HepG2 (cell line): ENCODE results near the gene ZBTB20. TPM values are rescaled to one million over a fixed set of nuclear protein-coding genes. Genes with fewer than 3 reads are reported as not detected.

ENCODE experiments used
- FOXJ3 ChIP-seq: sonication (generic); formaldehyde crosslinking; IDR thresholded peaks from 2 replicates; pipeline ENCODE4 v1.4.0; 2020; ENCODE audit warnings: missing genetic modification reagents, mild to moderate bottlenecking, borderline replicate concordance
- MEIS1 ChIP-seq: sonication (generic); formaldehyde crosslinking; IDR thresholded peaks from 2 replicates; pipeline ENCODE4 v1.9.0; 2021; ENCODE audit warnings: mild to moderate bottlenecking, missing genetic modification reagents, moderate library complexity, borderline replicate concordance
- MIXL1 ChIP-seq: IDR thresholded peaks from 2 replicates; pipeline ENCODE4 v1.6.1; 2016
- SIN3B ChIP-seq: fragments of 150-350 bp; IDR thresholded peaks from 2 replicates; pipeline ENCODE4 v1.6.1; 2014; ENCODE audit warnings: low read length
- SMARCE1 ChIP-seq: fragments of 450-650 bp; IDR thresholded peaks from 2 replicates; pipeline ENCODE4 v1.6.1; 2017; ENCODE audit warnings: borderline replicate concordance
- WIZ ChIP-seq: sonication (generic); formaldehyde crosslinking; IDR thresholded peaks from 2 replicates; pipeline ENCODE4 v1.5.1; 2020; ENCODE audit warnings: mild to moderate bottlenecking, missing genetic modification reagents
- polyA plus RNA-seq, 8 experiments: library from polyadenylated mRNA; depleted of rRNA in 3 of 8; stranded (reverse) in 7 of 8; unstranded in 1 of 8; fragments of >200 nt; fragmentation: Illumina TruSeq in 4 of 8; extraction: Trizol in 4 of 8; gene quantifications; 2 replicates each; pipeline versions ENCODE4 v1.2.1 to v1.2.3, GENCODE V29; 2011 to 2016; ENCODE audit warnings: low read depth in 4 of 8, missing spikeins in 1 of 8, mixed read lengths in 1 of 8; ENCODE audit not compliant: insufficient read depth in 1 of 8
- total RNA-seq, 5 experiments: library from RNA; depleted of rRNA; stranded (reverse); fragments of >200 nt; fragmentation: Illumina TruSeq; extraction: Trizol; gene quantifications; 2 replicates each; pipeline ENCODE4 v1.2.3, GENCODE V29; 2016; ENCODE audit warnings: low read depth in 1 of 5
- TF ChIP-seq, protein P1 (sequence below): sonication (generic); formaldehyde crosslinking; IDR thresholded peaks from 2 replicates; pipeline ENCODE4; 2020; ENCODE audit warnings: missing genetic modification reagents, mild to moderate bottlenecking, borderline replicate concordance
- TF ChIP-seq, protein P2 (sequence below), 2 experiments: IDR thresholded peaks; 2 replicates each; pipeline ENCODE4 v1.6.1; 2011 to 2012; ENCODE audit warnings: low read length in 2 of 2, borderline replicate concordance in 1 of 2, low read depth in 1 of 2, mild to moderate bottlenecking in 1 of 2, moderate library complexity in 1 of 2
- TF ChIP-seq, protein P3 (sequence below): sonication (generic); formaldehyde crosslinking; IDR thresholded peaks from 2 replicates; pipeline ENCODE4 v1.5.1; 2020; ENCODE audit warnings: missing genetic modification reagents, mild to moderate bottlenecking, borderline replicate concordance
- TF ChIP-seq, protein P4 (sequence below): sonication (generic); formaldehyde crosslinking; IDR thresholded peaks from 2 replicates; pipeline ENCODE4 v1.9.0; 2022; ENCODE audit warnings: low read depth, missing genetic modification reagents
- TF ChIP-seq, protein P5 (sequence below): sonication (generic); formaldehyde crosslinking; IDR thresholded peaks from 2 replicates; pipeline ENCODE4 v1.4.0; 2020; ENCODE audit warnings: missing genetic modification reagents, borderline replicate concordance
- TF ChIP-seq, protein P6 (sequence below): sonication (generic); formaldehyde crosslinking; IDR thresholded peaks from 2 replicates; pipeline ENCODE4 v1.5.1; 2020; ENCODE audit warnings: missing genetic modification reagents, mild to moderate bottlenecking, borderline replicate concordance

Gene ZBTB20
- total and polyA plus RNA-seq, 2 of the 13 experiments (the other 11 are each of a cell fraction or from before 2014, with no cell fraction given): 1.9 to 8.8 TPM

DNA sequence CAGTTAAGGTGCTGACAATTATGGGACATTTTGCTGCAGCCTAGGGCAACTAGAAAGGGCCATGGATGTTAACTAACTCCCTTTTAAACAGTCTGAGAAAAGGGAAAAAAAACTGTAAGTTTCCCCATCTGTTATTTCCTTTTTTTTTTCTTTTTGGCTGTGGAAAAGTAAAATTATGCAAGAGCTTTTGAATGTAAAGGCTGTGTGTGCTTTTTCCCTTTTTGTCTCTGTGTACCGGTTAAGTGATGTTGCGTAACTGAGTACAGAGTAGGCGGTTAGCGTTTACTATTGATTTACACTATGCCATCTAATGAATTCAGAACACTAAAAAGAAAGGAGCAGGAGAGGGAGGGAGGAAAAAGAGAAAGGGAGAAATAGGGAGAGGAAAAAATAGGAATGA is 449.7 kb downstream of the ZBTB20 start (continued):
- TF ChIP-seq, protein P1, sequence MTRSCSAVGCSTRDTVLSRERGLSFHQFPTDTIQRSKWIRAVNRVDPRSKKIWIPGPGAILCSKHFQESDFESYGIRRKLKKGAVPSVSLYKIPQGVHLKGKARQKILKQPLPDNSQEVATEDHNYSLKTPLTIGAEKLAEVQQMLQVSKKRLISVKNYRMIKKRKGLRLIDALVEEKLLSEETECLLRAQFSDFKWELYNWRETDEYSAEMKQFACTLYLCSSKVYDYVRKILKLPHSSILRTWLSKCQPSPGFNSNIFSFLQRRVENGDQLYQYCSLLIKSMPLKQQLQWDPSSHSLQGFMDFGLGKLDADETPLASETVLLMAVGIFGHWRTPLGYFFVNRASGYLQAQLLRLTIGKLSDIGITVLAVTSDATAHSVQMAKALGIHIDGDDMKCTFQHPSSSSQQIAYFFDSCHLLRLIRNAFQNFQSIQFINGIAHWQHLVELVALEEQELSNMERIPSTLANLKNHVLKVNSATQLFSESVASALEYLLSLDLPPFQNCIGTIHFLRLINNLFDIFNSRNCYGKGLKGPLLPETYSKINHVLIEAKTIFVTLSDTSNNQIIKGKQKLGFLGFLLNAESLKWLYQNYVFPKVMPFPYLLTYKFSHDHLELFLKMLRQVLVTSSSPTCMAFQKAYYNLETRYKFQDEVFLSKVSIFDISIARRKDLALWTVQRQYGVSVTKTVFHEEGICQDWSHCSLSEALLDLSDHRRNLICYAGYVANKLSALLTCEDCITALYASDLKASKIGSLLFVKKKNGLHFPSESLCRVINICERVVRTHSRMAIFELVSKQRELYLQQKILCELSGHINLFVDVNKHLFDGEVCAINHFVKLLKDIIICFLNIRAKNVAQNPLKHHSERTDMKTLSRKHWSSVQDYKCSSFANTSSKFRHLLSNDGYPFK (CRISPR knock-in tag): no peak
- TF ChIP-seq, protein P2, sequence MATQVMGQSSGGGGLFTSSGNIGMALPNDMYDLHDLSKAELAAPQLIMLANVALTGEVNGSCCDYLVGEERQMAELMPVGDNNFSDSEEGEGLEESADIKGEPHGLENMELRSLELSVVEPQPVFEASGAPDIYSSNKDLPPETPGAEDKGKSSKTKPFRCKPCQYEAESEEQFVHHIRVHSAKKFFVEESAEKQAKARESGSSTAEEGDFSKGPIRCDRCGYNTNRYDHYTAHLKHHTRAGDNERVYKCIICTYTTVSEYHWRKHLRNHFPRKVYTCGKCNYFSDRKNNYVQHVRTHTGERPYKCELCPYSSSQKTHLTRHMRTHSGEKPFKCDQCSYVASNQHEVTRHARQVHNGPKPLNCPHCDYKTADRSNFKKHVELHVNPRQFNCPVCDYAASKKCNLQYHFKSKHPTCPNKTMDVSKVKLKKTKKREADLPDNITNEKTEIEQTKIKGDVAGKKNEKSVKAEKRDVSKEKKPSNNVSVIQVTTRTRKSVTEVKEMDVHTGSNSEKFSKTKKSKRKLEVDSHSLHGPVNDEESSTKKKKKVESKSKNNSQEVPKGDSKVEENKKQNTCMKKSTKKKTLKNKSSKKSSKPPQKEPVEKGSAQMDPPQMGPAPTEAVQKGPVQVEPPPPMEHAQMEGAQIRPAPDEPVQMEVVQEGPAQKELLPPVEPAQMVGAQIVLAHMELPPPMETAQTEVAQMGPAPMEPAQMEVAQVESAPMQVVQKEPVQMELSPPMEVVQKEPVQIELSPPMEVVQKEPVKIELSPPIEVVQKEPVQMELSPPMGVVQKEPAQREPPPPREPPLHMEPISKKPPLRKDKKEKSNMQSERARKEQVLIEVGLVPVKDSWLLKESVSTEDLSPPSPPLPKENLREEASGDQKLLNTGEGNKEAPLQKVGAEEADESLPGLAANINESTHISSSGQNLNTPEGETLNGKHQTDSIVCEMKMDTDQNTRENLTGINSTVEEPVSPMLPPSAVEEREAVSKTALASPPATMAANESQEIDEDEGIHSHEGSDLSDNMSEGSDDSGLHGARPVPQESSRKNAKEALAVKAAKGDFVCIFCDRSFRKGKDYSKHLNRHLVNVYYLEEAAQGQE (IDR thresholded peaks at IDR 0.05; ENCODE audit: borderline replicate concordance in 1 of 2, low read depth in 1 of 2, low read length in 2 of 2): no peak
- TF ChIP-seq MEIS1 (CRISPR knock-in tag) (no peak), MIXL1 (CRISPR knock-in tag) (0 out of 2 replicates have a peak, but pooled peaks have one; percentile 14), SMARCE1 (no peak), SIN3B (no peak), WIZ (CRISPR knock-in tag) (no peak), FOXJ3 (CRISPR knock-in tag) (peak; percentile 40; the same call in 1 of the 2 replicates)
- TF ChIP-seq, protein P3, sequence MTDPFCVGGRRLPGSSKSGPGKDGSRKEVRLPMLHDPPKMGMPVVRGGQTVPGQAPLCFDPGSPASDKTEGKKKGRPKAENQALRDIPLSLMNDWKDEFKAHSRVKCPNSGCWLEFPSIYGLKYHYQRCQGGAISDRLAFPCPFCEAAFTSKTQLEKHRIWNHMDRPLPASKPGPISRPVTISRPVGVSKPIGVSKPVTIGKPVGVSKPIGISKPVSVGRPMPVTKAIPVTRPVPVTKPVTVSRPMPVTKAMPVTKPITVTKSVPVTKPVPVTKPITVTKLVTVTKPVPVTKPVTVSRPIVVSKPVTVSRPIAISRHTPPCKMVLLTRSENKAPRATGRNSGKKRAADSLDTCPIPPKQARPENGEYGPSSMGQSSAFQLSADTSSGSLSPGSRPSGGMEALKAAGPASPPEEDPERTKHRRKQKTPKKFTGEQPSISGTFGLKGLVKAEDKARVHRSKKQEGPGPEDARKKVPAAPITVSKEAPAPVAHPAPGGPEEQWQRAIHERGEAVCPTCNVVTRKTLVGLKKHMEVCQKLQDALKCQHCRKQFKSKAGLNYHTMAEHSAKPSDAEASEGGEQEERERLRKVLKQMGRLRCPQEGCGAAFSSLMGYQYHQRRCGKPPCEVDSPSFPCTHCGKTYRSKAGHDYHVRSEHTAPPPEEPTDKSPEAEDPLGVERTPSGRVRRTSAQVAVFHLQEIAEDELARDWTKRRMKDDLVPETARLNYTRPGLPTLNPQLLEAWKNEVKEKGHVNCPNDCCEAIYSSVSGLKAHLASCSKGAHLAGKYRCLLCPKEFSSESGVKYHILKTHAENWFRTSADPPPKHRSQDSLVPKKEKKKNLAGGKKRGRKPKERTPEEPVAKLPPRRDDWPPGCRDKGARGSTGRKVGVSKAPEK (CRISPR knock-in tag): no peak
- TF ChIP-seq, protein P4, sequence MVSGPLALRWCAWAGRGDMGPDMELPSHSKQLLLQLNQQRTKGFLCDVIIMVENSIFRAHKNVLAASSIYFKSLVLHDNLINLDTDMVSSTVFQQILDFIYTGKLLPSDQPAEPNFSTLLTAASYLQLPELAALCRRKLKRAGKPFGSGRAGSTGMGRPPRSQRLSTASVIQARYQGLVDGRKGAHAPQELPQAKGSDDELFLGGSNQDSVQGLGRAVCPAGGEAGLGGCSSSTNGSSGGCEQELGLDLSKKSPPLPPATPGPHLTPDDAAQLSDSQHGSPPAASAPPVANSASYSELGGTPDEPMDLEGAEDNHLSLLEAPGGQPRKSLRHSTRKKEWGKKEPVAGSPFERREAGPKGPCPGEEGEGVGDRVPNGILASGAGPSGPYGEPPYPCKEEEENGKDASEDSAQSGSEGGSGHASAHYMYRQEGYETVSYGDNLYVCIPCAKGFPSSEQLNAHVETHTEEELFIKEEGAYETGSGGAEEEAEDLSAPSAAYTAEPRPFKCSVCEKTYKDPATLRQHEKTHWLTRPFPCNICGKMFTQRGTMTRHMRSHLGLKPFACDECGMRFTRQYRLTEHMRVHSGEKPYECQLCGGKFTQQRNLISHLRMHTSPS (CRISPR knock-in tag): no peak
- TF ChIP-seq, protein P5, sequence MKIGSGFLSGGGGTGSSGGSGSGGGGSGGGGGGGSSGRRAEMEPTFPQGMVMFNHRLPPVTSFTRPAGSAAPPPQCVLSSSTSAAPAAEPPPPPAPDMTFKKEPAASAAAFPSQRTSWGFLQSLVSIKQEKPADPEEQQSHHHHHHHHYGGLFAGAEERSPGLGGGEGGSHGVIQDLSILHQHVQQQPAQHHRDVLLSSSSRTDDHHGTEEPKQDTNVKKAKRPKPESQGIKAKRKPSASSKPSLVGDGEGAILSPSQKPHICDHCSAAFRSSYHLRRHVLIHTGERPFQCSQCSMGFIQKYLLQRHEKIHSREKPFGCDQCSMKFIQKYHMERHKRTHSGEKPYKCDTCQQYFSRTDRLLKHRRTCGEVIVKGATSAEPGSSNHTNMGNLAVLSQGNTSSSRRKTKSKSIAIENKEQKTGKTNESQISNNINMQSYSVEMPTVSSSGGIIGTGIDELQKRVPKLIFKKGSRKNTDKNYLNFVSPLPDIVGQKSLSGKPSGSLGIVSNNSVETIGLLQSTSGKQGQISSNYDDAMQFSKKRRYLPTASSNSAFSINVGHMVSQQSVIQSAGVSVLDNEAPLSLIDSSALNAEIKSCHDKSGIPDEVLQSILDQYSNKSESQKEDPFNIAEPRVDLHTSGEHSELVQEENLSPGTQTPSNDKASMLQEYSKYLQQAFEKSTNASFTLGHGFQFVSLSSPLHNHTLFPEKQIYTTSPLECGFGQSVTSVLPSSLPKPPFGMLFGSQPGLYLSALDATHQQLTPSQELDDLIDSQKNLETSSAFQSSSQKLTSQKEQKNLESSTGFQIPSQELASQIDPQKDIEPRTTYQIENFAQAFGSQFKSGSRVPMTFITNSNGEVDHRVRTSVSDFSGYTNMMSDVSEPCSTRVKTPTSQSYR (CRISPR knock-in tag): no peak
- TF ChIP-seq, protein P6, sequence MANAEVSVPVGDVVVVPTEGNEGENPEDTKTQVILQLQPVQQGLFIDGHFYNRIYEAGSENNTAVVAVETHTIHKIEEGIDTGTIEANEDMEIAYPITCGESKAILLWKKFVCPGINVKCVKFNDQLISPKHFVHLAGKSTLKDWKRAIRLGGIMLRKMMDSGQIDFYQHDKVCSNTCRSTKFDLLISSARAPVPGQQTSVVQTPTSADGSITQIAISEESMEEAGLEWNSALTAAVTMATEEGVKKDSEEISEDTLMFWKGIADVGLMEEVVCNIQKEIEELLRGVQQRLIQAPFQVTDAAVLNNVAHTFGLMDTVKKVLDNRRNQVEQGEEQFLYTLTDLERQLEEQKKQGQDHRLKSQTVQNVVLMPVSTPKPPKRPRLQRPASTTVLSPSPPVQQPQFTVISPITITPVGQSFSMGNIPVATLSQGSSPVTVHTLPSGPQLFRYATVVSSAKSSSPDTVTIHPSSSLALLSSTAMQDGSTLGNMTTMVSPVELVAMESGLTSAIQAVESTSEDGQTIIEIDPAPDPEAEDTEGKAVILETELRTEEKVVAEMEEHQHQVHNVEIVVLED (CRISPR knock-in tag): no peak
